ENCODE data around the gene TSHZ3.

Gene TSHZ3

DNA sequence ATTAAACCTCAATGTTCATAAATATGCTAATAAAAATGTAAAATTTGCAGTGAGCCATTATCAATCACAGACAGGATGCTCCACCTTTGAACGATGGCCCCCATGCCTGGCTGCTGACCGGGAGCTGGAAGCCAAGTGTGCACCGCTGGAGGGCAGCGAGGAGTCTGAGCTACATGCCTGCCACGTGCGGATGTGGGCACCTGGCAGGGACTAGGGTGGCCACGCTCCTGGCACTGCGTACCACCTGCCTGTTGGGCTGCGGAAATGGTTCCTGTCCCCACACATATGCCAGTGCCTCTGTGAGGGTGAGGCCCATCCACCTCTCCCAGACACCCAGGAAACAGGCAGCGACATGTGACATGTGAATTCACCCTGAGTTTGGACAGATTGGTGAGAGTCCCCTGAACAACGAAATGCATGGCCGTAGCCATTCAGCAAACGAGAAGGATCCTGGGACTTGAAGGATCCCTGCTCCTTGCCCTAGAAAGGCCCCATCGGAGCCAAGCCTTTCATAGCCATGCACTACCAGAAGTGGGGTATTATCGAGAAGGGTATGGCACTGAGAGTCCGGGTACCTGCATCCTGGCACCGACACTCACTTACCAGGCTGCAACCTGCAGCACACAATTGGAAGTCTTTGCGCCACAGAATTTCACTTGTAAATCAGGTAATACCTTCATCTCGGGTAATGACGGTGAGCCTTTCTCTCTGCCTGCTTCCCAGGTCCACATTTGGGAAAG is 35.8 kb downstream of the TSHZ3 start:
- ATAC-seq (no peak), DNase-seq (no peak)

DNA sequence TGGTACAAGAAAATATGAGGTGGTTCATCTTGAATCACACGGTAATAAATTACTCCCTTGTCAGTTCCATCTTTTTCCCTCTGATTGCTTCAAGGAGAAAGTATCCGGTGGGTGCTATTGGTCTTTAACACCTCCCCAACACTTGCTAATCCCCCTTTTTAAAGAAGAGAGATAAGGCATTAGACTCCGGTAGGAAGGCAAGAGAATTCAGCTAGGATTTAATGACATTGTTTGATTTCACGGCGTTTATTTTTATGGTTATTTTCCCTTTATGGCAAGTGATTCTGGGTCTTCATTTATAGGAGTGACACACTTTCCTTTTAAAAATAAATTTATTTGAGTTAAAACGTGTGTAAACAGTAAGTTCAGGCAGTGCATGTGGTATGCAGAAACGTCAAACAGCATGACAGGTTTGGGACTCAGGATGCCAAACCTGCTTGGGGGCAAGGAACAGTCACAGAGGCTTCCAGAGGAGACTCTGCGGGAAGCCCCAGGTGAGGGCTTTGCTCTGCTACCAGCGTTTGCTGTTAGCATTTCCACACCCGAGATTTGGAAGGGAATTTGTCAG is 36.5 kb downstream of the TSHZ3 start:
- DNase-seq (no peak), ATAC-seq (no peak)

GRCh38 chr19:31312009-31312676 is 37.1 kb downstream of the TSHZ3 start:
- ATAC-seq (peak; percentile 70), DNase-seq (peak; percentile 62)

DNA sequence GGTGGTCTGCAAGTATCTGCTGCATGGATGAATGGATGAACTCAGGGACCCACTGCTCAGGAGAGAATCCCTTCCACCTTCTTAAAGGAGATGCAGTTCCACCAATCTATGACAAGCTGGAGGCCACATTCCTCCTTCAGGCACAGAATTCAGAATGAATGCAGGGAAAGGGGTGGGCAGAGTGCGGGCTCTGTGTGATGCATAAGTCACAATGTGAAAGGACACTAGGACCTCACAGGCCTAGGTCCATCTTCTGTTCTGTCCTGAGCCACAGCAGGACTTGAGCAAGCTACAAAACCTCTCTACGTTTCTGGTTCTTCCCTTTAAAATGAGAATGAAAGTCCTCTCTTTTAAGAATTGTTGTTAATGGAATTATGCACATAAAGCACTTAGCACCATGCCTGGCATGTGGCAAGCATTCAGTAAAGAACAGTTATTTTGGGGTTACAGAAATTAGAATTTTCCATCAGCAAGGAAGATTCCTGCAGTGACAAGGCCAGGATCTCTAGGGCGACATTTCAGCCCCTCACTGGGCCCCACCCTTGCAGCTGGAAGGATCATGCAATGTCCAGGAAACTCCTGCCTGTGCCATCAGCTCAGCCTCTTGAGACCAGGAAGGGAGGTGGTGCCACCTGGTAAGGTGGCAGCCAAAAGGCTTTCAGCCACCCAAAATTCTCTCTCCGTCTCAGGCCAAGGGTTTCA is 38.7 kb downstream of the TSHZ3 start:
- ATAC-seq, result no peak

GRCh38 chr19:31308781-31309180 is 40.5 kb downstream of the TSHZ3 start:
- DNase-seq (no peak), ATAC-seq (no peak)

More for the DNA sequence above, 38.7 kb downstream of the TSHZ3 start:
- no peak for DNase-seq

GRCh38 chr19:31307071-31307669 is 42.1 kb downstream of the TSHZ3 start:
- ATAC-seq (no peak), DNase-seq (no peak)

GRCh38 chr19:31306006-31306753 is 43.1 kb downstream of the TSHZ3 start:
- ATAC-seq, result no peak
- no peak for DNase-seq

DNA sequence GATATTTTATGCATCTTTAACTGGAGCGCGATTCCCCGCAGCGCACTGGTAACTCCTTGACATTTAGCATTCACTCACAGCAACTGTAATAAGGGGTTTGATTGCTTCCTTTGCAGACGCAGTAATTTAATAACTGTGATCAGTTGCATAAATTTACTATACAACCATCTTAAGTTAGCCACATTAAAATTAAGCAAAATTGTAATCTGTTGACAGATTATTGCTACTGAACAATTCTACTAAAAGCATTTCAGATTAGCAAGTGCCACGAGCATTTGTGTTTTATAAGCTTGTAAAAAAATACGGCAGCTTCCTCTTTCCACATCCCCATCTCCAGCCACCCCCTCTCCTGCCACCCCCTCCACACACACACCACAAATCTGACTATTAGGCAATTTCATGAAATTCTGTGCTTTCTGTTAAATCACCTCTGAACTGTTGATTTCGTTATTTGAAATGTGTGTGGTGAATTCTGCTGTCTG is 44.4 kb downstream of the TSHZ3 start:
- DNase-seq, result no peak
- no peak for ATAC-seq

GRCh38 chr19:31303262-31303815 is 45.9 kb downstream of the TSHZ3 start:
- DNase-seq, result no peak

DNA sequence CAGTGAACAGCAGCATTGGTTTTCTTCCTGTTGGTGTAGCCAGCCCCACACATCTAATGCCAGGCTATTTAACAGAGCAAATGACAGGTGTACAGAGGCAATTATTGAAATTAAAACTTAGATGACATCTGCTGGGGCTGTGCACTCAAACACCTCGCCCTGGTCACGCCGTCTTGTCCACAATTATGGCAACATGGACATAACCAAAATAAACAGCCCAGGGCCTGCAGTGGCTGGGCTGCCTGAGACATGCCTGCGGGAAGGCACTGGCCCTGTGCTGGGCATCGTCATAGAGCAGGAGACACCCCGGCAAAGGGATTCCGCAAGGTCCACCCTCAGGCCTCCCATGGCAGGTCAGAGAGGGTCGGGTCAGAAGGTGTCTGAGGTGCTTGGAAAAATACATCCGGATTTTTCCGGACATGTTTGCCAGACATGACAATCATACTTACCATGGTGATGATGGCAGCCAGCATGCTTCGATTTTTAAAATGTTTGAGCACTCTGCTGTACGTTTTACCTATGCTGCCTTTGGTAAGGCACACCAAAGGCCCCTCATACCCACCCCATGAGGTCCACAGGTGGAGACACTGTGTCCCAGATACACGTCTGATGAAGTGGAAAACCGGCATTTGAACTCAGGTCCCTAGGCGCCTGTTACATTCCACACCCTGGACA is 47.8 kb downstream of the TSHZ3 start:
- DNase-seq (no peak), ATAC-seq (no peak)

More at GRCh38 chr19:31303262-31303815, 45.9 kb downstream of the TSHZ3 start:
- ATAC-seq, result no peak

- DNase-seq (no peak), ATAC-seq (no peak)
Measured at GRCh38 chr19:31300422-31300821, 48.8 kb downstream of the TSHZ3 start.

DNA sequence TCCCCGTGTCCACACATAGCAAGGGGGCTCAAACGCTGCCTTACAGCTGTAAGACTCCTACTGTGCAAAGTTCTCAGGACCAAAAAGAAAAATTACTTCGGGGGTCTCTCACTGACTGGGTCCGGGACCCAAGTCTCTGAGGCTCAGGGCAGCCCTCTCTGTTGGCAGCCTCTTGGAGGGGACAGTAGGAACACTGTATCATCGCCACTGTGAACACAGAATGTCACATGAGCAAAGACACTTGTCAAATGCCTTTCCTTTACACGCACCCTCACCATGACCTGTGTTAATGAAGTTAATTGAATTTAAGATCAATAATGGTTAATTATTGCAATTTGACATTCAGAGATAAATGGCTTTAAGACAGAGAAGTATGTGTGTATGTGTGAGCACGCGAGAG is 49.6 kb downstream of the TSHZ3 start:
- DNase-seq, result no peak
- ATAC-seq, result no peak

GRCh38 chr19:31297991-31298390 is 51.2 kb downstream of the TSHZ3 start:
- no peak for DNase-seq
- no peak for ATAC-seq

DNA sequence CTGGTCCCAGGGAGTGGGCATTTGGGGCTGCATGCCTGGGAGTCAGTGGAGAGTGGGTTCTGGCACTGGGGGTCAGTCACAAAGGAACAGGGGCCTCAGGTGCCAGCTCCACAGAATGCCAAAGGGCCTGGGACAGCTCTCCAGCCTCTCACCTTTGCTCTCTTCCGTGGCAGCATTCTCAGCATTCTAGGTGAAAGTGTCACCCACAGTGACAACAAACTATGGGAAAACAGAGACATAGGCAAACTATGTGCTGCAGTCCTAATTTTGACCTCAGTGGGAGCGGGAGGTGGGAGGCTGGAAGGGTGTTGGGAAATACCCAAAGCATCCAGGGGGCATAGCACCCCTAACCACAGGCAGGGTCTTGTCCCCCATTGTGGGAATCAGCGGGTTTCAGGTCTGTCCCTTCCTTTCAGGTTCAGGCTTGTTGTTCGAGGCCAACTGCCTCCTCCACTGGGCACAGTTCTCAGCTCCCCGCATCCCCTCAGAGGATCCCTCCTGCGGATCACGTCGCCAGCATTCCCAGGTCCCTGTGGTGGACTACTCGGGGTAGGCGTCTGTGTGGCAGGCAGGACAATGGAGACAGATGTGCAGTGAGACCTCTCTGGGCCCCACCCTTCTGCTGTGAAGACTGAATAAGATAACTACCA is 52.4 kb downstream of the TSHZ3 start:
- no peak for DNase-seq
- ATAC-seq, result no peak

DNA sequence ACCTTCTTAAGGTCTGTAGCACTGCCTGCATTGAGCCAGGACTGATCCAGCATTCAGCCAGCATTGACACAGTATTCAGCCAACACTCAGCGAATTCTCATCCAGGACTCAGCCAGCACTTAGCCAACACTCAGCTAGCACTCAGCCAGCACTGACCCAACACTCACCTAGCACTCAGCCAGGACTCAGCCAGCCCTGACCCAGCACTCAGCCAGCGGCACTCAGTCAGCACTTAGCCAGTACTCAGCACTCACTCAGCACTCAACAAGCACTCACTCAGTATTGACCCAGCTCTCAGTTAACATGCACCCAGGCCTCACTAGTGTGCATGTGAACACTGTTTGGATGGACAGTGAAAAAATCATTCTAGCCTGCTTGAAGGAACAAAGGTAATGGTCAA is 55.0 kb downstream of the TSHZ3 start:
- no peak for ATAC-seq
- DNase-seq, result no peak

DNA sequence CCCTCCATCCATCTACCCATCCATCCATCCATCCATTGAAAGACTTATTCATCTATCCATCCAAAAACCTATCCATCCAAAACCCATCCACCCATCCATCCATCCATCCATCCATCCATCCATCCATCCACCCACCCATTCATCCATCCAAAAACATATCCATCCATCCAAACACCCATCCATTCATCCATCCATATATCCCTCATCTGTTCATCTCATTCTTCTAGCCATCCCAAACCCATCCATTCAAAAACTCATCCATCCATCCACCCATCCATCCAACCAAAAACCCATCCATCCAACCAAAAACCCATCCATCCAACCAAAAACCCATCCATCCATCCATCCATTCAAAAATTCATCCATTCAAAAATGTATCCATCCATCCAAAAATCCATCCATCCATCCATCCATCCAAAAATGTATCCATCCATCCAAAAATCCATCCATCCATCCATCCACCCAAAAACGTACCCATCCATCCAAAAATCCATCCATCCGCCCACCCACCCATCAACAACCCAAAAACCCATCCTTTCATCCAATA is 56.5 kb downstream of the TSHZ3 start:
- DNase-seq, result no peak
- no peak for ATAC-seq

DNA sequence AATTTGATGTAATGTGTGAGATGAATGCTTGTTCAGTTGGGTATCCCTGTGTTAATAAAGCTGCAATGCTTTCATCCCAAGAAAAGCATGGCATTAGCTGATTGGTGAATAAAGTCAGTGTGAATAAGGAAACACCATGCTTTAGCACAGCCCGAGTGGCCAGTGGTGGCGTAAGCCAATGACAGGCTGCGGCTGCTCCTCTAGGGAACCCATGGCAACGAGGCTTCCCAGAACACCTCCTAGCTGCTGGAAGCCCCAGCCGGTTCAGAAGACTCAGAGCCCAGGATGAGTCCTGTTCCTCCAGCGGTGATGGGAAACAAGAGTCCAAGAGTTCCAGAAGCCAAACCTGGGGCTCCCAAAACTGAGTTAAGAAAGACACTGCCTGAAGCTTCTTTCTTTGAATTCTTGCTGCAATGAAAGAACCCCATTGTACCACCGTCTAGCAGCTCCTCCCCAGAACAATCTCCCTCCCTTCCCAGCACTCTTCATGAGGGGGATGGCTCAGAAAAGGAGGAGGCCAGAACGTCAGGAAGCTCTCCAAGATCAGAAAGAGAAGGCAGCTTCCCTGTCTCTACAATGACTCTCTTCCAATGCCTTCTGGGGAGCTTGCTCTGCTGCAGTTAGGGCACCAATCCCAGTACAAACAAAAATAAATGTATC is 58.2 kb downstream of the TSHZ3 start:
- DNase-seq, result no peak
- ATAC-seq, result no peak

DNA sequence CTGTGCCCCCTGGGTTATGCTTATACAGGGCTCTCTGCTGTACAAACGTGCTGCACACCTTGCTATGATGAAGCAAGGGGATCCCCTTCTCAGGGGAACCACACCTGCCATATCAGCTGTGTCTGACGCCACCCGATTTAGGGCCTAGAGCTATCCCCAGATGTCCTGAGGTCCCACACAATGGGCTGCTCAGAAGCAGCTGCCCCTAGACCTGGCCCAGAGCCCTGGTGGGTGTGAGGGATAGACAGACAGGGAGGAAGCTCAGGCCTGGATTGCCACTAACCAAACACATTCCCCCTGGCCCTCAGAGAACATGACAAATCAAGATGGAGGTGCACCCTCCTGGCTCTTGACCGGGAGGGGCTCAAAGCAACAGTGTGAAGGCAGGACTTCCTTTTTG is 59.3 kb downstream of the TSHZ3 start:
- ATAC-seq, result no peak
- no peak for DNase-seq

DNA sequence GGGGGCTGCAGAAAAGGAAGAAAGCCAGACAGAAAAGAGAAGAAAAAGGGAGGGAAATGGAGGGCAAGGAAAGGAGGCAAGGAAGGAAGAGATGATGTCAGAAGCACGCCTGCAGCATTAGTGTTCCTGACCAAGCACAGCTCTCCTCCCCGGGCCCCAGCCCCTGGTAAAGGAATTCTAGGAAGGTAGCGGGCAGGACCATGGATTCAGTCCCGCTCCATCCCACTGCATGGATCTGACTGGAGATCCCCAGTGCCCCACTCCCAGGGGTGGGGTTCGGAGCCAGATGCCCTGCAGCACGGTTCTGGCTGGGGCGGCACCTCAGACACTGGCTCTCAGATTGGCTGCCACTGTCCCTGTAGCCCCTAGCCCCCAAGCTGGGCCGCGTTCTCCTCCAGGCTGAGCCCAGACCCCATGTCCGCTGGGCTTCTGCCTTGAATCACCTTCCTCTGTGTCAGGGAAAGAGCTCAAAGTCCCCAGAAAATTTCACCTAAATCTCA is 59.8 kb downstream of the TSHZ3 start:
- DNase-seq (no peak), ATAC-seq (no peak)
